HG02885 (cell line): Measurements from ENCODE around the gene TBC1D14.
"Not testable (repeated sequence)": the region's sequence is repeated elsewhere in the genome, so short reads cannot be mapped to it uniquely, and the experiment has no call there.

Source experiments
- ATAC-seq: cut with Tn5 transposase; IDR thresholded peaks from one replicate; pipeline ENCODE4 v1.9.1; 2021; ENCODE audit warnings: mild to moderate bottlenecking; ENCODE audit not compliant: unreplicated experiment, poor library complexity

Gene TBC1D14

GRCh38 chr4:6963139-6963611 is 53.5 kb downstream of the TBC1D14 start:
- ATAC-seq: no peak

GRCh38 chr4:6964858-6965257 is 55.2 kb downstream of the TBC1D14 start:
- ATAC-seq: peak; percentile 12

- ATAC-seq: no peak
Measured at GRCh38 chr4:6965329-6965728, 55.7 kb downstream of the TBC1D14 start.

GRCh38 chr4:6967846-6968340 is 58.3 kb downstream of the TBC1D14 start:
- ATAC-seq: no peak

- ATAC-seq: no peak
Measured at GRCh38 chr4:6968496-6968895, 58.9 kb downstream of the TBC1D14 start.

GRCh38 chr4:6969826-6970800 is 60.5 kb downstream of the TBC1D14 start:
- ATAC-seq: peak; percentile 81

- no peak for ATAC-seq
Measured at GRCh38 chr4:6971536-6972374, 62.1 kb downstream of the TBC1D14 start.

- no peak for ATAC-seq
Measured at GRCh38 chr4:6972375-6972650, 62.7 kb downstream of the TBC1D14 start.

GRCh38 chr4:6972911-6973310 is 63.3 kb downstream of the TBC1D14 start:
- ATAC-seq: no peak

GRCh38 chr4:6974138-6974848 is 64.7 kb downstream of the TBC1D14 start:
- peak; percentile 73 for ATAC-seq

GRCh38 chr4:6977846-6978245 is 68.2 kb downstream of the TBC1D14 start:
- ATAC-seq: not testable (repeated sequence)

GRCh38 chr4:6983544-6984142 is 74.0 kb downstream of the TBC1D14 start:
- ATAC-seq: no peak

GRCh38 chr4:6984612-6985425 is 75.2 kb downstream of the TBC1D14 start:
- ATAC-seq: no peak

- ATAC-seq: peak; percentile 26
Measured at GRCh38 chr4:6986072-6986780, 76.6 kb downstream of the TBC1D14 start.

- ATAC-seq: peak; percentile 81
Measured at GRCh38 chr4:6986781-6987587, 77.4 kb downstream of the TBC1D14 start.

- ATAC-seq: no peak
Measured at GRCh38 chr4:6987588-6987961, 77.9 kb downstream of the TBC1D14 start.

- no peak for ATAC-seq
Measured at GRCh38 chr4:6988016-6988715, 78.5 kb downstream of the TBC1D14 start.
